GM13977 (cell line): Measurements from ENCODE around the gene COA8.

Experiments
- DNase-seq: peaks from one replicate; pipeline ENCODE4 v3.0.0; 2012; ENCODE audit warnings: low spot score
- CTCF ChIP-seq: IDR thresholded peaks from 2 replicates; pipeline ENCODE4 v1.5.1; 2012; ENCODE audit warnings: mild to moderate bottlenecking, control low read depth; ENCODE audit not compliant: insufficient read depth; ENCODE audit errors: extremely low read depth, missing control alignments
- in situ Hi-C: fragments of 300-500 bp; cut with MboI; formaldehyde crosslinking; loops from one replicate; pipeline ENCODE4 v1.12.0; 2022; ENCODE audit warnings: low sequenced_read_pairs, low pct_unique_long_range_greater_than_20kb, mixed read lengths, inconsistent platforms; ENCODE audit not compliant: unreplicated experiment

COA8 gene

GRCh38 chr14:103613517-103613916 is 50.8 kb downstream of the COA8 start:
- in situ Hi-C loops, result no loop called here
- peak; percentile 14 for DNase-seq
- peak; percentile 44 for TF ChIP-seq CTCF

- in situ Hi-C loops, result no loop called here
- TF ChIP-seq CTCF, result no peak
- no peak for DNase-seq
These were observed 54.0 kb downstream of the COA8 start for GRCh38 chr14:103616635-103617300.

- TF ChIP-seq CTCF, result no peak
- in situ Hi-C loops, result no loop called here
- DNase-seq, result no peak
These were observed 56.3 kb downstream of the COA8 start for GRCh38 chr14:103619057-103619456.

GRCh38 chr14:103621860-103622259 is 59.1 kb downstream of the COA8 start:
- in situ Hi-C loops, result no loop called here
- no peak for DNase-seq
- TF ChIP-seq CTCF, result no peak

GRCh38 chr14:103623308-103623707 is 60.5 kb downstream of the COA8 start:
- in situ Hi-C loops, result no loop called here
- no peak for TF ChIP-seq CTCF
- no peak for DNase-seq

- in situ Hi-C loops, result no loop called here
- no peak for DNase-seq
- TF ChIP-seq CTCF, result no peak
These were observed 61.2 kb downstream of the COA8 start for GRCh38 chr14:103623883-103624482.
